Stomach (tissue), 4 donors: ENCODE measurements around the gene KRTAP5-4.
"Not testable (repeated sequence)": the region's sequence is repeated elsewhere in the genome, so short reads cannot be mapped to it uniquely, and the experiment has no call there.

ENCODE experiments used
- CTCF ChIP-seq, 7 experiments: fragments of 450-650 bp in 4 of 7; fragments of 200-600 bp in 3 of 7; sonication (generic) in 3 of 7; IDR thresholded peaks; one replicate each; pipeline ENCODE4 v1.5.1; 2016 to 2019; ENCODE audit warnings: antibody characterized with exemption in 7 of 7, control low read depth in 2 of 7, mild to moderate bottlenecking in 1 of 7
- POLR2A ChIP-seq, 4 donors: fragments of 450-650 bp; IDR thresholded peaks; one replicate each; pipeline ENCODE4 v1.6.1; 2016; ENCODE audit warnings: antibody characterized with exemption in 4 of 4, control low read depth in 2 of 4, mild to moderate bottlenecking in 1 of 4, moderate library complexity in 1 of 4
- POLR2AphosphoS5 ChIP-seq, 3 donors: sonication (generic); formaldehyde crosslinking; IDR thresholded peaks; one replicate each; pipeline ENCODE4 v1.6.1; 2016; ENCODE audit warnings: antibody characterized with exemption in 3 of 3

GRCh38 chr11:1601663-1602062 is 20.3 kb downstream of the KRTAP5-4 start:
- not testable (repeated sequence) for TF ChIP-seq POLR2A, CTCF, POLR2AphosphoS5 (IDR thresholded peaks at IDR 0.05)
